Neural progenitor cell (in vitro differentiated cells): ENCODE measurements around the gene CCDC91.

Source experiments
- EZH2 ChIP-seq: fragments of 200-600 bp; sonication (generic); IDR thresholded peaks from 2 replicates; pipeline ENCODE4 v1.6.1; 2017; ENCODE audit warnings: antibody characterized with exemption, mild to moderate bottlenecking, moderate library complexity
- TF ChIP-seq, protein P1 (sequence below): fragments of 200-600 bp; sonication (generic); IDR thresholded peaks from 2 replicates; pipeline ENCODE4 v1.5.1; 2017; ENCODE audit warnings: antibody characterized with exemption, mild to moderate bottlenecking

DNA sequence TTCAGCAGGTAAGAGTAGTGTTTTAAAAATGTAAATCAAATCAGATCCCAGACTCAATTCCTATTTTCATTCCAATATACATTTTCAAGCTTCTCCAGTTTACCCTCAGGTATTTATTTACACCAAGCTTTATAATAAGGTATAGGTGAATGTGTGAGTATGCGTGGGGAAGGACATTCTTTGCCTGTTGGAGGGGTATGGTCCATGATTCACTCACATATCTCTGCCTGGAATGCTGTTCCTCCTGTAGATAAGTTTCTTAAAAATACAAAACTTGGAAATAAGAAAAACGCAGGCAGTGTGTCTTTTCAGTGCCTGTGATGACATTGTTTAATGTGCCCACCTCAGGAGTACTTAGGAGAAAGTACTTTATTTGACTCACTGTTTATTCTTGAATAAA lies 118.6 kb downstream of the CCDC91 start:
- TF ChIP-seq, protein P1, sequence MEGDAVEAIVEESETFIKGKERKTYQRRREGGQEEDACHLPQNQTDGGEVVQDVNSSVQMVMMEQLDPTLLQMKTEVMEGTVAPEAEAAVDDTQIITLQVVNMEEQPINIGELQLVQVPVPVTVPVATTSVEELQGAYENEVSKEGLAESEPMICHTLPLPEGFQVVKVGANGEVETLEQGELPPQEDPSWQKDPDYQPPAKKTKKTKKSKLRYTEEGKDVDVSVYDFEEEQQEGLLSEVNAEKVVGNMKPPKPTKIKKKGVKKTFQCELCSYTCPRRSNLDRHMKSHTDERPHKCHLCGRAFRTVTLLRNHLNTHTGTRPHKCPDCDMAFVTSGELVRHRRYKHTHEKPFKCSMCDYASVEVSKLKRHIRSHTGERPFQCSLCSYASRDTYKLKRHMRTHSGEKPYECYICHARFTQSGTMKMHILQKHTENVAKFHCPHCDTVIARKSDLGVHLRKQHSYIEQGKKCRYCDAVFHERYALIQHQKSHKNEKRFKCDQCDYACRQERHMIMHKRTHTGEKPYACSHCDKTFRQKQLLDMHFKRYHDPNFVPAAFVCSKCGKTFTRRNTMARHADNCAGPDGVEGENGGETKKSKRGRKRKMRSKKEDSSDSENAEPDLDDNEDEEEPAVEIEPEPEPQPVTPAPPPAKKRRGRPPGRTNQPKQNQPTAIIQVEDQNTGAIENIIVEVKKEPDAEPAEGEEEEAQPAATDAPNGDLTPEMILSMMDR, result no peak
- no peak for TF ChIP-seq EZH2
